NB4 (cell line): ENCODE measurements around the gene SERTAD3.

Experiments used
- DNase-seq: peaks from one replicate; pipeline ENCODE4 v3.0.0; 2010; ENCODE audit warnings: low read depth
- H3K4me3 ChIP-seq: one replicate; pipeline ENCODE4 v1.5.1; 2011; ENCODE audit warnings: mild to moderate bottlenecking, low read depth, low read length, moderate library complexity
- CTCF ChIP-seq: IDR thresholded peaks from one replicate; pipeline ENCODE4 v1.5.1; 2012; ENCODE audit warnings: low read depth, low read length
- MYC ChIP-seq: IDR thresholded peaks from 2 replicates; pipeline ENCODE4 v1.6.1; 2011; ENCODE audit warnings: low read depth, low read length
- POLR2A ChIP-seq: IDR thresholded peaks from 2 replicates; pipeline ENCODE4 v1.6.1; 2011; ENCODE audit warnings: mild to moderate bottlenecking; ENCODE audit not compliant: insufficient read length; ENCODE audit errors: extremely low read depth
- TF ChIP-seq, protein P1 (sequence below): IDR thresholded peaks from 2 replicates; pipeline ENCODE4 v1.6.1; 2011; ENCODE audit warnings: low read depth, low read length

The SERTAD3 gene

DNA sequence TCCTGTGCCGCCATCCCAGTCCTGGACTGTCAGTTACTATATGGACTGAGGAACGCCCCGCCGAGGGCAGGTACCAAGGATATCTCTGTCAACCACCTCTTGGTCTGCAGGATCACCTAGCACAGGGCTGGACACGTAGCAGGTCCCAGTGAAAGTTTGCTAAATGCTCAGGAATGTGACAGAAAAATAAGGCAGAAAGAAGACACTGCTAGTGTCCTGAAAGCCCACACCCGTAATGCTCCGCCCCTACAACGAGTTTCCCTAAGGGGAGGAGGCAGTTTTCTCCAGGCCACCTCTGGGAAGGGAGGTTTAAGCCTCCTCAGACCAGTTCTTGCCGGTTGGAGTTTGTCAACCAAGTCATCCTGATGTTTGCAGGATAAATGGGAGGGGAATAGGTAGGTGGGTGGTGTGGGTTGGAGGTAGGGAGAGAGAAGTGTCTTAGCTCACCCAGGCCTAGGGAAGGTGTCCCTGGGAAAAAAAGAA, 1.7 kb upstream of the SERTAD3 start:
- DNase-seq, result no peak
- TF ChIP-seq CTCF (no peak), POLR2A (no peak), MYC (no peak)
- TF ChIP-seq, protein P1, sequence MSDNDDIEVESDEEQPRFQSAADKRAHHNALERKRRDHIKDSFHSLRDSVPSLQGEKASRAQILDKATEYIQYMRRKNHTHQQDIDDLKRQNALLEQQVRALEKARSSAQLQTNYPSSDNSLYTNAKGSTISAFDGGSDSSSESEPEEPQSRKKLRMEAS, result no peak
- no peak overlapping the region for H3K4me3 ChIP-seq

DNA sequence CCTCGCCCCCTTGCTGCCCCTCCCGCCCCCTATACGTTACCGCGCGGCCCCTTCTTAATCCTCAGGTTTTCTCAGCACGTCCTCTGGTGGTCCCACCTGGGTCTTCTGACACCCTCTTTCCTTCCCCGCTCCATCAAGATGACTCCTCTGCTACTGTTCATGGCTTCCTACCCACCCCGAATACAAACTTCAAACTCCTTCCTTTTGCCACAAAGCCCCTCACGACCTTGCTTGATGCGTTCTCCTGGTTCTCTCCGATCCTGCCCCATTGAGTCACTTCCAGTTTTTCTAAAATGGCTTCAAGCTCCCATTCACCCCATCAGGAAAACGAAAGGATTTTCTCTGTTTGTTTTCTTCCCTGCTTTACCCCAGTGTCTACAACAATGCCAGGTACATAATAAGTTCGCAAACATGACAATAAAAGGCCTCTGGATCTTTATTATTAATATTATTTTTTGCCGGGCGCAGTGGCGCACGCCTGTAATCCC, 734 bp upstream of the SERTAD3 start:
- no peak for DNase-seq
- TF ChIP-seq, protein P1, result no peak
- TF ChIP-seq CTCF, result peak; percentile 4
- peak; percentile 43; the same call in 1 of the 2 replicates for TF ChIP-seq MYC
- no peak for TF ChIP-seq POLR2A
- peak overlapping the region; percentile 57 for H3K4me3 ChIP-seq

DNA sequence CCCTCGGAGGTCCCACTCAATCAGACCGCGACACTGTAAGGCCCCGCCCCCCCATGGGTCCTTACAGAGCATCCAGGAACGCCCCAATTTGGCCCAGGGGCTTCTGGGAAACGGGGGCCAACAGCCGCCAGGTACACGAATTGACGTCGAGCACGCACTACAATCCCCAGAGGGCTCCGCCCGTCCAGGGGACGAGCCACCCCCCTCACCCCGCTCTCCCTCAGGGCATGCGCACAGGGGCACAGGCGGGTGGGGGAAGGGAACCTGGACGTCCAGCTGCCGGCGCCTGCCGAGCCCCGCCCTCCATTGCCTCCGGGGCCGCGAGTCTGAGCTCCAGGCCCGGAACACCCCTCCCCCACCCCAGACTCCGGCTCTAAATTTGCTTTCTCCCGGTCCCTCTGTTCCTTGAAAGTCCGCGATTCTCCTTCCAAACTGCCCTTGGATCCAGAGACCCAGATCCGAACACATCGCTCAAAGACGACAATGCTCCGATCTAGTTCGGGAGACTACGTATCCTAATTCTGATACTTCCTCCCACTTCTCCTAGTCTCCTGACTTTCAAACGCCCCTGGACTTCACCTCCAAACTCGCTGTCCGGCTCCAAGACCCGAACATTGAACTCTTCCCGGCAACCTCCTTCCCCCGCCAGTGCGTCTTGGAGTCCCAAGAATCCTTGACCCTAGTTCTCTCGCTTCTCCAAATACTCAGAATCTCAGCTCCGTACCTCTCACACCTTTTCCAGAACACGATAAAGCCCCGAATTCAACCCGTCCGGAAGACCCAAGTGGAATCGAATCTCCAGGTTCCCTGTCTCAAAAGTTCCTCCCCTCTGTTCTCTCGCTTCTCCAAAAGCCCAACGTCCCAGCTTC, 770 bp downstream of the SERTAD3 start:
- peak overlapping the region; percentile 93 for H3K4me3 ChIP-seq
- TF ChIP-seq, protein P1, result peak; percentile 58
- TF ChIP-seq CTCF, result no peak
- peak; percentile 98 for DNase-seq

GRCh38 chr19:40442328-40443130, 1.6 kb downstream of the SERTAD3 start:
- DNase-seq, result no peak
- TF ChIP-seq POLR2A (no peak), CTCF (no peak), MYC (no peak)
- TF ChIP-seq, protein P1, result no peak

DNA sequence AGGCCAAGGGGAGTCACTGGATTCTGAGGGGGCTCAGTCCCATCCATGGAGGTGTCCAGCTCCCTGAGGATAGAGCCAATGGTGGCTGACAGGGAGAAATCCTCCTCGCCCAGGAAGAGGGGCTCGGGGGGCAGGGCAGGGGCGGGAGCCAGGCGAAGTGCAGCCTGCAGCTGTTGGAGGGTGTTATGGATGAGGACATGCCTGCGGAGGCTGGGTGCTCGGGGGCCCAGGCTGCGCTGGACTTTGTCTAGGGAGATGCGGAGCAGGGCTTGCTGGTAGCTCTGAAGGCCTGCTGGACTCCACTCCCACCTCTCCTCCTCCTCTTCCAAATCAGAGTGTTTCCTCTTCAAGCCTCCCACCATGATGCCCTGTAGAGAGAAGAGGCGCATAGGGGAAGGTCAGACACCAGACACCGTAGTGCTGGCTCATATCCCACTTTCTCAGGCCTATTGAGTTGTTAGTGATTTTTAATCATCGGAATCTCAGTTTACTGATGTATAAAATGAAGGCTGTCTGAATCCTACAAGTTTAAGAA, 2.3 kb downstream of the SERTAD3 start:
- DNase-seq, result no peak
- peak overlapping the region; percentile 64 for H3K4me3 ChIP-seq
- no peak for TF ChIP-seq CTCF
- no peak for TF ChIP-seq POLR2A
- no peak for TF ChIP-seq MYC
- TF ChIP-seq, protein P1, result no peak

More at GRCh38 chr19:40442328-40443130, 1.6 kb downstream of the SERTAD3 start:
- H3K4me3 ChIP-seq, result peak overlapping the region; percentile 64
